H9 (cell line): ENCODE measurements around the gene SYNGR4. TPM values are rescaled to one million over a fixed set of nuclear protein-coding genes. Genes with fewer than 3 reads are reported as not detected.
A peak's percentile ranks its signal among the peaks of the same experiment; 100 is the strongest.

Experiments used
- DNase-seq: peaks from one replicate; pipeline ENCODE4 v3.0.0-alpha.2; 2017
- H2AFZ ChIP-seq: one replicate; pipeline ENCODE4 v1.6.1; 2013; ENCODE audit warnings: mild to moderate bottlenecking, low read length, control low read depth, moderate library complexity
- H2AK5ac ChIP-seq: 2 replicates; pipeline ENCODE4 v1.6.1; 2013; ENCODE audit warnings: low read length, control low read depth, mixed read lengths; ENCODE audit not compliant: insufficient read length
- H2BK120ac ChIP-seq: one replicate; pipeline ENCODE4 v1.6.1; 2013; ENCODE audit warnings: low read depth, mild to moderate bottlenecking, low read length, control low read depth, inconsistent platforms; ENCODE audit not compliant: poor library complexity, severe bottlenecking
- H2BK12ac ChIP-seq: 2 replicates; pipeline ENCODE4 v1.6.1; 2013; ENCODE audit warnings: low read length, control low read depth, mixed read lengths, low read depth; ENCODE audit not compliant: insufficient read length
- H2BK15ac ChIP-seq: 2 replicates; pipeline ENCODE4 v1.6.1; 2013; ENCODE audit warnings: low read depth, low read length, control low read depth
- H2BK20ac ChIP-seq: one replicate; pipeline ENCODE4 v1.6.1; 2013; ENCODE audit warnings: low read depth, mild to moderate bottlenecking, low read length, control low read depth, inconsistent platforms; ENCODE audit not compliant: poor library complexity, severe bottlenecking
- H2BK5ac ChIP-seq: 2 replicates; pipeline ENCODE4 v1.6.1; 2013; ENCODE audit warnings: low read length, control low read depth, mixed read lengths; ENCODE audit not compliant: insufficient read length
- H3K14ac ChIP-seq: 2 replicates; pipeline ENCODE4 v1.6.1; 2013; ENCODE audit warnings: low read length, control low read depth; ENCODE audit not compliant: insufficient read depth
- H3K18ac ChIP-seq: 2 replicates; pipeline ENCODE4 v1.6.1; 2013; ENCODE audit warnings: low read depth, mild to moderate bottlenecking, mixed read lengths, low read length, control low read depth; ENCODE audit not compliant: insufficient read length
- H3K23ac ChIP-seq: 2 replicates; pipeline ENCODE4 v1.6.1; 2013; ENCODE audit warnings: low read length, control low read depth, mixed read lengths, low read depth; ENCODE audit not compliant: insufficient read length
- H3K23me2 ChIP-seq: 2 replicates; pipeline ENCODE4 v1.6.1; 2013; ENCODE audit warnings: low read depth, mild to moderate bottlenecking, mixed read lengths, low read length, control low read depth; ENCODE audit not compliant: insufficient read length, poor library complexity, severe bottlenecking
- H3K27ac ChIP-seq: 2 replicates; pipeline ENCODE4 v1.5.1; 2013; ENCODE audit warnings: low read length, control low read depth, mixed read lengths, low read depth; ENCODE audit not compliant: insufficient read length
- H3K27me3 ChIP-seq: 2 replicates; pipeline ENCODE4 v1.6.1; 2013; ENCODE audit warnings: low read length, control low read depth, inconsistent platforms; ENCODE audit not compliant: insufficient read depth
- H3K4ac ChIP-seq: 2 replicates; pipeline ENCODE4 v1.6.1; 2013; ENCODE audit warnings: low read depth, mild to moderate bottlenecking, control low read depth, inconsistent platforms, low read length, moderate library complexity
- H3K4me1 ChIP-seq: 2 replicates; pipeline ENCODE4 v1.6.1; 2013; ENCODE audit warnings: low read length, control low read depth, inconsistent platforms; ENCODE audit not compliant: insufficient read depth
- H3K4me2 ChIP-seq: 2 replicates; pipeline ENCODE4 v1.6.1; 2013; ENCODE audit warnings: low read length, control low read depth, mixed read lengths; ENCODE audit not compliant: insufficient read length, insufficient read depth
- H3K56ac ChIP-seq: 2 replicates; pipeline ENCODE4 v1.6.1; 2013; ENCODE audit warnings: low read depth, mild to moderate bottlenecking, mixed read lengths, low read length, control low read depth; ENCODE audit not compliant: insufficient read length
- H3K79me1 ChIP-seq: 2 replicates; pipeline ENCODE4 v1.6.1; 2013; ENCODE audit warnings: low read depth, mild to moderate bottlenecking, moderate library complexity, low read length, control low read depth, inconsistent platforms; ENCODE audit not compliant: insufficient read depth, poor library complexity, severe bottlenecking
- H3K79me2 ChIP-seq: 2 replicates; pipeline ENCODE4 v1.6.1; 2013; ENCODE audit warnings: low read length, control low read depth, inconsistent platforms; ENCODE audit not compliant: insufficient read depth
- H3K9ac ChIP-seq: 2 replicates; pipeline ENCODE4 v1.6.1; 2013; ENCODE audit warnings: low read length, control low read depth, mixed read lengths; ENCODE audit not compliant: insufficient read length; ENCODE audit errors: extremely low read depth
- H3K9me3 ChIP-seq: one replicate; pipeline ENCODE4 v1.6.1; 2013; ENCODE audit warnings: low read depth, low read length, inconsistent platforms; ENCODE audit not compliant: control insufficient read depth
- H3T11ph ChIP-seq: one replicate; pipeline ENCODE4 v1.6.1; 2013; ENCODE audit warnings: mild to moderate bottlenecking, low read length, control low read depth, inconsistent platforms
- H4K20me1 ChIP-seq: one replicate; pipeline ENCODE4 v1.6.1; 2013; ENCODE audit not compliant: control insufficient read depth, insufficient read length, insufficient read depth
- H4K5ac ChIP-seq: 2 replicates; pipeline ENCODE4 v1.6.1; 2013; ENCODE audit warnings: low read depth, mild to moderate bottlenecking, mixed read lengths, low read length, control low read depth; ENCODE audit not compliant: insufficient read length
- H4K8ac ChIP-seq: replicated peaks from 2 replicates; pipeline ENCODE4 v1.6.1; 2013; ENCODE audit warnings: low read length, control low read depth, mixed read lengths, low read depth; ENCODE audit not compliant: insufficient read length
- H4K91ac ChIP-seq: 2 replicates; pipeline ENCODE4 v1.6.1; 2013; ENCODE audit warnings: low read depth, mild to moderate bottlenecking, moderate library complexity, mixed read lengths, low read length, control low read depth; ENCODE audit not compliant: insufficient read length
- H3K27ac Mint-ChIP-seq, 3 experiments: 2 replicates in 2 of 3; 3 replicates in 1 of 3; pipeline ENCODE4 v1.8.0; 2020 to 2021; ENCODE audit warnings: mixed read lengths in 3 of 3, mild to moderate bottlenecking in 1 of 3, moderate library complexity in 1 of 3
- H3K27me3 Mint-ChIP-seq: 2 replicates; pipeline ENCODE4 v1.8.0; 2021; ENCODE audit warnings: low read depth, mild to moderate bottlenecking, moderate library complexity, mixed read lengths
- H3K36me3 Mint-ChIP-seq, 3 experiments: 2 replicates in 2 of 3; 3 replicates in 1 of 3; pipeline ENCODE4 v1.8.0; 2020 to 2021; ENCODE audit warnings: low read depth in 3 of 3, mixed read lengths in 3 of 3; ENCODE audit not compliant: insufficient read depth in 1 of 3
- H3K4me1 Mint-ChIP-seq, 2 experiments: 2 replicates each; pipeline ENCODE4 v1.8.0; 2020; ENCODE audit warnings: mixed read lengths in 2 of 2
- H3K4me3 Mint-ChIP-seq, 2 experiments: 2 replicates in 1 of 2; 3 replicates in 1 of 2; pipeline ENCODE4 v1.8.0; 2020 to 2021; ENCODE audit warnings: mild to moderate bottlenecking in 2 of 2, mixed read lengths in 2 of 2, moderate library complexity in 1 of 2
- H3K9me3 Mint-ChIP-seq, 2 experiments: 2 replicates in 1 of 2; 3 replicates in 1 of 2; pipeline ENCODE4 v1.8.0; 2020; ENCODE audit warnings: mild to moderate bottlenecking in 2 of 2, mixed read lengths in 2 of 2, moderate library complexity in 1 of 2
- WGBS: extraction: QIAGEN DNeasy Blood & Tissue Kit; methylation state at CpG from one replicate; pipeline ENCODE4 v1.1.7; 2013; ENCODE audit warnings: missing lambda C conversion rate, low lambda C conversion rate, mixed read lengths; ENCODE audit not compliant: insufficient read length; ENCODE audit errors: extremely low coverage; 5-methylcytosine and 5-hydroxymethylcytosine counted together
- total RNA-seq: library from RNA; stranded (reverse); gene quantifications from 2 replicates; pipeline ENCODE4 v1.2.1, GENCODE V29; 2021
- TF ChIP-seq, protein P1 (sequence below): fragments of 200-600 bp; sonication (generic); conservative IDR thresholded peaks from 3 replicates; pipeline ENCODE4 v1.8.0; 2021; ENCODE audit warnings: antibody characterized with exemption, mild to moderate bottlenecking

Gene SYNGR4
- total RNA-seq, 1 experiment from 2014 or later, result 0.31 TPM

DNA sequence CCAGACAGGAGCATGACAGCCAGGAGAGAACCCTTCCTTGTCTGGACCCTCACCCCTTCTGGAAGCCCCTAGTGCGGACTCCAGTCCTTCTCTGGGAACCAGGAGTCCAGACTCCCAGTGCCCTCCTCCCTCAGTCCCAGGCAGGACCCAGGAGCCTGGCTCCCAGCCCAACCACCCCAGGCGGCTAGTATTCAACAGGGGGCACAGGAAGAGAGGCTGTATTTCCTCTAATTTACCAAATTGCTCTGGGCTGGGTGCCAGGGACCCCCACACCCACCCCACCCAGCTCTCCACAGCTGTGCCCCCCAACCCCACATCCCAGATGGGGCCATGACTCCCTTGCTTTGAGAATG, 32.6 kb downstream of the SYNGR4 start:
- TF ChIP-seq, protein P1, sequence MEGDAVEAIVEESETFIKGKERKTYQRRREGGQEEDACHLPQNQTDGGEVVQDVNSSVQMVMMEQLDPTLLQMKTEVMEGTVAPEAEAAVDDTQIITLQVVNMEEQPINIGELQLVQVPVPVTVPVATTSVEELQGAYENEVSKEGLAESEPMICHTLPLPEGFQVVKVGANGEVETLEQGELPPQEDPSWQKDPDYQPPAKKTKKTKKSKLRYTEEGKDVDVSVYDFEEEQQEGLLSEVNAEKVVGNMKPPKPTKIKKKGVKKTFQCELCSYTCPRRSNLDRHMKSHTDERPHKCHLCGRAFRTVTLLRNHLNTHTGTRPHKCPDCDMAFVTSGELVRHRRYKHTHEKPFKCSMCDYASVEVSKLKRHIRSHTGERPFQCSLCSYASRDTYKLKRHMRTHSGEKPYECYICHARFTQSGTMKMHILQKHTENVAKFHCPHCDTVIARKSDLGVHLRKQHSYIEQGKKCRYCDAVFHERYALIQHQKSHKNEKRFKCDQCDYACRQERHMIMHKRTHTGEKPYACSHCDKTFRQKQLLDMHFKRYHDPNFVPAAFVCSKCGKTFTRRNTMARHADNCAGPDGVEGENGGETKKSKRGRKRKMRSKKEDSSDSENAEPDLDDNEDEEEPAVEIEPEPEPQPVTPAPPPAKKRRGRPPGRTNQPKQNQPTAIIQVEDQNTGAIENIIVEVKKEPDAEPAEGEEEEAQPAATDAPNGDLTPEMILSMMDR, result no peak
- H3K27me3 ChIP-seq, result peaks cover 8% of the 10 kb centered on the region; the same call in 1 of the 2 replicates
- no peaks in the 10 kb centered on the region; a peak in 1 of 5 replicates for H3K9me3 Mint-ChIP-seq
- H3K79me2 ChIP-seq, result no peaks in the 10 kb centered on the region; the same call in 1 of the 2 replicates
- H4K20me1 ChIP-seq, result no peaks in the 10 kb centered on the region
- H3K56ac ChIP-seq, result no peak overlapping the region
- no peak overlapping the region for H3K27ac Mint-ChIP-seq
- no peak overlapping the region for H4K5ac ChIP-seq
- no peak overlapping the region for H3K4ac ChIP-seq
- H3K79me1 ChIP-seq, result no peaks in the 10 kb centered on the region
- no peak overlapping the region for H3K18ac ChIP-seq
- no peak overlapping the region for H3K14ac ChIP-seq
- no peak overlapping the region for H2BK15ac ChIP-seq
- peaks cover 51 to 79% of the 10 kb centered on the region in 2 experiments for H3K4me1 Mint-ChIP-seq
- H3K23me2 ChIP-seq, result peaks cover 20% of the 10 kb centered on the region
- H2BK120ac ChIP-seq, result no peak overlapping the region
- peaks cover 59% of the 10 kb centered on the region for H3K27me3 Mint-ChIP-seq
- H3K4me3 Mint-ChIP-seq, result peak overlapping the region in 1 of 2 experiments; percentile 24; a peak in 2 of 5 replicates
- H3K36me3 Mint-ChIP-seq, result no peaks in the 10 kb centered on the region; a peak in 1 of 7 replicates
- H4K8ac ChIP-seq, result no peak overlapping the region
- no peaks in the 10 kb centered on the region for H3K9me3 ChIP-seq
- H2AK5ac ChIP-seq, result no peak overlapping the region
- peaks cover 6% of the 10 kb centered on the region; the same call in 1 of the 2 replicates for H3K4me1 ChIP-seq
- no peak for DNase-seq
- H3T11ph ChIP-seq, result no peak overlapping the region
- no peak overlapping the region for H3K9ac ChIP-seq
- H2AFZ ChIP-seq, result no peak overlapping the region
- WGBS, result no CpG with 5 or more reads among the region's 2 CpGs
- H4K91ac ChIP-seq, result no peak overlapping the region
- no peak overlapping the region for H2BK20ac ChIP-seq
- H3K23ac ChIP-seq, result no peak overlapping the region
- H2BK5ac ChIP-seq, result no peak overlapping the region
- no peak overlapping the region for H3K27ac ChIP-seq
- no peak overlapping the region for H2BK12ac ChIP-seq
- no peak overlapping the region for H3K4me2 ChIP-seq
